Peyer's patch (tissue), 4 donors: ENCODE measurements around the gene PPIE. TPM values are rescaled to one million over a fixed set of nuclear protein-coding genes. Genes with fewer than 3 reads are reported as not detected.

Experiments used
- DNase-seq, 3 donors: peaks; one replicate each; pipeline ENCODE4 v3.0.0-alpha.2; 2017 to 2019
- H3K27ac ChIP-seq, 4 donors: fragments of 200-600 bp; sonication (generic); one replicate each; pipeline ENCODE4 v1.5.1; 2016 to 2019
- H3K27me3 ChIP-seq, 2 donors: fragments of 200-600 bp; sonication (generic); one replicate each; pipeline ENCODE4 v1.5.1; 2019
- H3K36me3 ChIP-seq, 3 donors: fragments of 200-600 bp; sonication (generic); one replicate each; pipeline ENCODE4 v1.5.1; 2016 to 2019
- H3K4me1 ChIP-seq, 4 donors: fragments of 200-600 bp; sonication (generic); one replicate each; pipeline ENCODE4 v1.5.1; 2016 to 2019
- H3K4me3 ChIP-seq, 4 donors: fragments of 200-600 bp; sonication (generic); 1 replicate in 3 of 4; 2 replicates in 1 of 4; pipeline ENCODE4 v1.5.1; 2016 to 2019; ENCODE audit warnings: mild to moderate bottlenecking in 1 of 4
- H3K9me3 ChIP-seq, 4 donors: fragments of 200-600 bp; sonication (generic); one replicate each; pipeline ENCODE4 v1.5.1; 2016 to 2019; ENCODE audit warnings: mild to moderate bottlenecking in 1 of 4
- POLR2A ChIP-seq, 2 donors: fragments of 450-650 bp; IDR thresholded peaks; one replicate each; pipeline ENCODE4 v1.5.1; 2017; ENCODE audit warnings: antibody characterized with exemption in 2 of 2, mild to moderate bottlenecking in 2 of 2, moderate library complexity in 2 of 2
- total RNA-seq, 4 donors: library from RNA; depleted of rRNA; stranded (reverse); fragments of >200 nt; gene quantifications; one replicate each; pipeline ENCODE4 v1.1.0, GENCODE V29; 2016
- TF ChIP-seq, protein P1 (sequence below), 6 experiments: fragments of 450-650 bp in 4 of 6; fragments of 200-600 bp in 2 of 6; sonication (generic) in 1 of 6; IDR thresholded peaks; one replicate each; pipeline ENCODE4 v1.5.1; 2017 to 2019; ENCODE audit warnings: antibody characterized with exemption in 6 of 6, mild to moderate bottlenecking in 3 of 6, moderate library complexity in 1 of 6

PPIE gene
- total RNA-seq, 4 donors from 2014 or later: 33.0 to 39.0 (median 37.0) TPM

DNA sequence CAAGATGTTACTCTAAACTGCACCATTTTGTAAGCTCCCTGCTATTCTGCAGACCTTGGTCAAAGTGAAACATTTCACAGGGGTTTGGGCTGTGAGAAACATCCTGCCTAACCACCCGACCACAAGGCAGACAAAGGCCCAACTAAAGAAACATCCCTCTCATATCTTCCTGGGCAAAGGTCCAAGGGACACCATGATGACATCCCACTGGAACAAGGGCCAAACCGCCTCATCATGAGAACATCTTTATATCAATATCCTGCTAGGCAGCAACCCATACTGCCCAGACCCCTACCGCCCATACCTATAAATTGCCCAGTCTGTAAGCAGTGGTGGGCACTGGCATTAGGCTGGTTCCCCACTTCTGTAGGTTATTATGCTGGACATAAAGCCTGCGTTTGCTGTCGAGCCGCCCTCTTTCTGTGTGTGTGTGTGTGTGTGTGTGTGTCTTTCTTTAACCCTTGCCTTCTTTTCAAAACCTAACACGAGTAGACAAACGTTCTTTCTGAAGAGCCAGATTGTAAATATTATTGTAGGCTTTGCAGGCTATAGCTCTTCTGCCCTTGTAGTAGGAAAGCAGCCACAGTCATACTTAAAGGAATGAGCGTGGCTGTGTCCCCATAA is 1.0 kb upstream of the PPIE start:
- Histone ChIP-seq H3K4me3 (no peak overlapping the region), H3K36me3 (peaks cover 0 to 20% (median 0%) of the 10 kb centered on the region in 3 donors), H3K27ac (no peak overlapping the region), H3K9me3 (no peaks in the 10 kb centered on the region), H3K4me1 (peaks cover 0 to 12% (median 9%) of the 10 kb centered on the region in 4 donors), H3K27me3 (no peaks in the 10 kb centered on the region)
- TF ChIP-seq POLR2A (IDR thresholded peaks at IDR 0.05): no peak
- TF ChIP-seq, protein P1, sequence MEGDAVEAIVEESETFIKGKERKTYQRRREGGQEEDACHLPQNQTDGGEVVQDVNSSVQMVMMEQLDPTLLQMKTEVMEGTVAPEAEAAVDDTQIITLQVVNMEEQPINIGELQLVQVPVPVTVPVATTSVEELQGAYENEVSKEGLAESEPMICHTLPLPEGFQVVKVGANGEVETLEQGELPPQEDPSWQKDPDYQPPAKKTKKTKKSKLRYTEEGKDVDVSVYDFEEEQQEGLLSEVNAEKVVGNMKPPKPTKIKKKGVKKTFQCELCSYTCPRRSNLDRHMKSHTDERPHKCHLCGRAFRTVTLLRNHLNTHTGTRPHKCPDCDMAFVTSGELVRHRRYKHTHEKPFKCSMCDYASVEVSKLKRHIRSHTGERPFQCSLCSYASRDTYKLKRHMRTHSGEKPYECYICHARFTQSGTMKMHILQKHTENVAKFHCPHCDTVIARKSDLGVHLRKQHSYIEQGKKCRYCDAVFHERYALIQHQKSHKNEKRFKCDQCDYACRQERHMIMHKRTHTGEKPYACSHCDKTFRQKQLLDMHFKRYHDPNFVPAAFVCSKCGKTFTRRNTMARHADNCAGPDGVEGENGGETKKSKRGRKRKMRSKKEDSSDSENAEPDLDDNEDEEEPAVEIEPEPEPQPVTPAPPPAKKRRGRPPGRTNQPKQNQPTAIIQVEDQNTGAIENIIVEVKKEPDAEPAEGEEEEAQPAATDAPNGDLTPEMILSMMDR (IDR thresholded peaks at IDR 0.05): no peak
- DNase-seq: no peak

DNA sequence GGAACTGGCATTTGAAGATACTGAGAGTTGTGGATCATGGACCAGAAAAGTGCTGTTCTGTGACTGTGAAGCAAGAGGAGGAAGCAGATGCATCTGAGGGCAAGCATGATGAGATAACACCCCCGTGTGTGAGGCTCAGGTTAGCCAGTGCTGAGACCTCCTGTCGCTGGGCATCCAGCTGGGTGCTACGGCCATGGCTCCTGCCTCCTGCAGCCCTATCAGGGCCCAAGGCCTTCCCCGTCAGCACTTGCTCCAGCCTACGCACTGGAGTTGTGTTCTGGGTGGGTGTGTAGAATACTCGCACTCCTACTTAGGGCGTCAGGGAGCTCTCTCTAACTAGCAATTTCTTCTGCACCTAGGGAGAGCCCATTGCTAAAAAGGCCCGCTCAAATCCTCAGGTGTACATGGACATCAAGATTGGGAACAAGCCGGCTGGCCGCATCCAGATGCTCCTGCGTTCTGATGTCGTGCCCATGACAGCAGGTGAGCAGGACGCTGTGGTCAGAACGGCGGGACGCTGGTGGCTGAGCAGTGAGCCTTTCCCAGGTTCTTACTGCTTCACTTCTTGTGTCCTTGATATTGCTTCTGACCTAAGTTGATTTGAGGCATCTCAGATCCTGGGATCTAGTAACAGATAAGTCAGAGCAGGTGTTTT is 6.5 kb downstream of the PPIE start:
- DNase-seq: no peak
- Histone ChIP-seq H3K4me3 (no peak overlapping the region), H3K4me1 (peaks cover 0 to under 1% (median 0%) of the 10 kb centered on the region in 4 donors), H3K9me3 (no peaks in the 10 kb centered on the region), H3K27me3 (no peaks in the 10 kb centered on the region), H3K36me3 (peaks cover 0 to 93% (median 5%) of the 10 kb centered on the region in 3 donors), H3K27ac (no peak overlapping the region)
- TF ChIP-seq POLR2A (IDR thresholded peaks at IDR 0.05): no peak
- TF ChIP-seq, protein P1 (IDR thresholded peaks at IDR 0.05): no peak

DNA sequence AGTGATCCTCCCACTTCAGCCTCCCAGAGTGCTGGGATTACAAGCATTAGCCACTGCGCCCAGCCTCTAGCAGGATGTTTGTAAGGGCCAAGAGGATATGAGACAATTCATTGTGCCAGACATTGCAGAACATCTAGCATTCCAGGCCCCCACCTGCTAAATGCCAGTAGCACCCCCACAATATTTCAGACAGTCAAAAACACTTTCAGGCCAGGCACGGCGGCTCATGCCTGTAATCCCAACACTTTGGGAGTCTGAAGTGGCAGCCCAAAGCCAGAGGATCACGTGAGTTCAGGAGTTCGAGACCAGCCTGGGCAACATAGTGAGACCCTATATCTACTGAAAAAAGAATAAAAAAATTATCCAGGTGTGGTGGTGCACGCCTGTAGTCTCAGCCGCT is 12.9 kb downstream of the PPIE start:
- Histone ChIP-seq H3K27me3 (no peaks in the 10 kb centered on the region), H3K27ac (no peak overlapping the region)
- no peak for DNase-seq

DNA sequence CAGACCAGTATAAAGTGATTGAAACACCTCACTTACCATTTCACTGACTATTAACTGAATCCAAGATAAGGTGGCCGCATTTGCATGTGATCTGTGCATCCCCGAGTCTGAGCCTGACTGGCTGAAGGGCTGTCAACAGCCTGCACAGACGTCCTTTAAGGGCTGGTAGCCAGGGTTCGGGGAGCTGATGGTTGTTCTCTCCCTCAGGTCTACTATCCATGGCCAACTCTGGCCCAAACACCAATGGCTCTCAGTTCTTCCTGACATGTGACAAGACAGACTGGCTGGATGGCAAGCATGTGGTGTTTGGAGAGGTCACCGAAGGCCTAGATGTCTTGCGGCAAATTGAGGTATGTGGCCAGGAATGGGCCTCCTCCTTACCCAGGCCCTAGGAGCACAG is 14.0 kb downstream of the PPIE start:
- H3K36me3 ChIP-seq: peaks cover 5 to 98% (median 5%) of the 10 kb centered on the region in 3 donors
- H3K4me1 ChIP-seq: no peaks in the 10 kb centered on the region
- no peak for TF ChIP-seq POLR2A (IDR thresholded peaks at IDR 0.05)
- TF ChIP-seq, protein P1 (IDR thresholded peaks at IDR 0.05): no peak
- H3K27me3 ChIP-seq: no peaks in the 10 kb centered on the region
- H3K27ac ChIP-seq: no peak overlapping the region
- H3K4me3 ChIP-seq: no peak overlapping the region
- no peak for DNase-seq
- H3K9me3 ChIP-seq: no peaks in the 10 kb centered on the region

More for the DNA sequence above, 12.9 kb downstream of the PPIE start:
- TF ChIP-seq, protein P1 (IDR thresholded peaks at IDR 0.05): no peak
- no peak for TF ChIP-seq POLR2A (IDR thresholded peaks at IDR 0.05)
- no peaks in the 10 kb centered on the region for H3K4me1 ChIP-seq
- peaks cover 5 to 99% (median 5%) of the 10 kb centered on the region in 3 donors for H3K36me3 ChIP-seq
- no peaks in the 10 kb centered on the region for H3K9me3 ChIP-seq
- H3K4me3 ChIP-seq: no peak overlapping the region

DNA sequence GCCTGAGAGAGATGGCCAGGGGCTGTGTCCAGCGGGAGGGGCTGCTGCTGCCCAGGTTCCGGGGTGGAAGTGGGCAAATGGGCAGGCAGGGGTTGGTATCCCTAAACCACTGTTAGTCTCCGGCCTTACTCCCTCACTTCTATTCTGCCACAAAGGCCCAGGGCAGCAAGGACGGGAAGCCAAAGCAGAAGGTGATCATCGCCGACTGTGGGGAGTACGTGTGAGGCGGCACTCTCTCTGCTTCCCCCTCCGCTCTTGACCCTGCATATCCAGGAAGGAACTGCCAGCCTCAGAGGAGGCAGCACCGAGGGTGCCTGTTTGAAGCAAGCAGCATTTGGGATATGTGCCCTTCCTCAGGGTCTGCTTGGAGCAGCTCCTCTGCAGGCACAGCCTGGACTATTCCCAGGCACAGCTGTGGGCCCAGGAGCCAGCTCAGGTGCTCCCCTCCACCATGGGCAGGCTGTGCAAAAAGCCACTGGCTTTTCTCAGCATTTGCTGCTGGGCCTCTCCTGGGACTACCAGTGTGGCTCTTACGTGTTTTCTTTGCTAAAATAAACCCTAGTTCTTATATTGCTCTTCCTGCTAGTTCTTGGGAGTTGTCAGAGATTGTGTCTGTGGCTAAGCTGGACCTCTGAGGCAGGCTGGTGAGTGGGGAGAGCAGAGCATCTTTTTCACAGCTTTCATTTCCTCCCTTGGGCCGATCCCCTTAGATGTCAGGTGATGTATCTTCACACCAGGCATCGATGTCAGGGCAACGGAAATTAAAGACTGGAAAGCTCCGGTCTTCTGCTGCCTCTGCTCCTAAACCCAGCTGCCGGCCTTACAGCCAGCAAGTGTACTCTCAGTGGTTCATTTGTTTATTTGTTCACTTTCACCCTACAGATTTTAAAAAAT is 14.7 kb downstream of the PPIE start:
- no peaks in the 10 kb centered on the region for H3K4me1 ChIP-seq
- no peak for DNase-seq
- no peak overlapping the region for H3K4me3 ChIP-seq
- H3K27me3 ChIP-seq: no peaks in the 10 kb centered on the region
- TF ChIP-seq POLR2A (IDR thresholded peaks at IDR 0.05): no peak
- TF ChIP-seq, protein P1 (IDR thresholded peaks at IDR 0.05): no peak
- H3K27ac ChIP-seq: no peak overlapping the region
- peaks cover 5 to 98% (median 5%) of the 10 kb centered on the region in 3 donors for H3K36me3 ChIP-seq
- no peaks in the 10 kb centered on the region for H3K9me3 ChIP-seq
